Measurements from ENCODE around the gene NPEPPS.
A peak's percentile ranks its signal among the peaks of the same experiment; 100 is the strongest.

NPEPPS gene

DNA sequence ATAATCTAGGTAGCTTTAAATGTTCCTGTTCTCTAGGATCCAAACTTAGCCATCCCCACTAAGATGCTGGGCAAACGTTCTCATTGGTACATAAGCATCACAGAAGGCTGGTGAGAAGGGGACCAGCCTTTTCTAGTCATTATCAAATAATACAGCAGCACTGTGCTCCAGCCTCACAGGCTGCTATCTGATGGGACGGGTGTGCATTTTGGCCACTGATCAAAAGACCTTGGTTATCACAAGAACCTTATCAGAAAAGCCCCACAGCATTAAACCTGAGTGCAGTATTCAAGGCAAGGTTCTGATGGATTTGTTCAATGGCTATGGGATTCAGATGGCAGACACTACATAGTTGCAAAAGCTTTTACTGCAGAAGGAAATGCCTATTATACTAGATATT lies 99.7 kb downstream of the NPEPPS start:
- no peak for DNase-seq

DNA sequence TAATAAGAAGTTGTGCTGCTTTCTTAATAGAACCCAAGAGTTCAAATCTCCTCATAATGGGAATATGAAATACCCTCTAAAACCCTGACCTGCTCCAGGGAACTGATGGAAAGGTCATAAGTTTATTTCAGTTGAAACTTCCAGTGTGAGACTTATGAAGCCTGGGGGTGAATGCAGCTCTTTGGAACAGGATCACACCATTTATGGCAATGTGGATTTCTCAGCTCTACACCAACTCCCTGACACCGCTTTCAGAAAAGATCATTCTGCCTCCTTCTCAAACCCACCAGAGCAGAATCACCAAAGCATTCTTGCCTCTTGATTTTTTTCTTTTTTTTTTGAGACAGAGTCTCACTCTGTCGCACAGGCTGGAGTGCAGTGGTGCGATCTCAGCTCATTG lies 102.1 kb downstream of the NPEPPS start:
- no peak for DNase-seq

DNA sequence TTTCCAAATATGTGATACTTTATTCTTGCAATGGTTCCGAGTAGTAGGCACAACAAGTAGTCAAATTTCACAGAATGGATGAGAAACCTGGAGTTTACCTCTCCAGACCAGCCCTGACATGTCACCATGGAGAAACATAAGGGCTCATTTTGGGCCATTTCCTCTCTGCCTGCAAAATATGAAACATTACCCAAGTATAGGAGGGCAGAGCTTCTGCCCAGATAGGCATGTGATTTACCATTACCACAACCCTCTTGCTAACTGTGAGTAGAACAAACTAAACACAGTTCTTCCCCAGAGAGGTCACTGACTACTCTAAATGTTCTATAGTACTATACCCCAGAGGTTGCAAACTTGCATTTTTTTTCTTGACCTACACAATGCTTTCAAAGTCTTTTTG lies 103.1 kb downstream of the NPEPPS start:
- DNase-seq, result no peak

DNA sequence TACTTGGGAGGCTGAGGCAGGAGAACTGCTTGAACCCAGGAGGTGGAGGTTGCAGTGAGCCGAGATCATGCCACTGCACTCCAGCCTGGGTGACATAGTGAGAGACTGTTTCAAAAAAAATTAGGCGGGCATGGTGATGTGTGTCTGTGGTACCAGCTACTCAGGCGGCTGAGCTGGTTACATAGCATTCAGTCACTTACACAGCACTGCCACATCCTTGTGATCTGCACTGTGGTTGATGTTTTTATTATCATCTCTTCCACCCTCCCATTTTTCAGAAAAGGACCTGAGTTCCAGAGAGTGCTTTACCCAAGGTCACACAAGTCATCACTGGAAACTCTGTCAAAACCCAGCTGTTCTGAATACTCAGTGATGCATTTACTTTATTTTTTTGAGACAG lies 104.0 kb downstream of the NPEPPS start:
- DNase-seq, result no peak

DNA sequence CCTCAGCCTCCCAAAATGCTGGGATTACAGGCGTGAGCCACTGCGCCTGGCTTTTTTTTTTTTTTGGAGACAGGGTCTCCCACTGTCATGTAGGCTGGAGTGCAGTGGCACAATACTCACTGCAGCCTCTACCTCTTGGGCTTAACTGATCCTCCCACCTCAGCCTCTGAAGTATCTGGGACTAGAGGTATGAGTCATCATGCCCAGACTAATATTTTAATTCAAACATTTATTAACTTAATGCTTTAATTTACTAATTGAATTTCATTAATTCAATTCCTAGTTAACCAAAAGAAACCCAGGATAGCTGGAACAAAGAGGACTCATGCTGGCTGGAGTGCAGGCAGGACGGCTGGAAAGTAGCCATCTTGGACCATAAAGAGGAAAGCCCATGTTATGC lies 104.8 kb downstream of the NPEPPS start:
- DNase-seq, result no peak

DNA sequence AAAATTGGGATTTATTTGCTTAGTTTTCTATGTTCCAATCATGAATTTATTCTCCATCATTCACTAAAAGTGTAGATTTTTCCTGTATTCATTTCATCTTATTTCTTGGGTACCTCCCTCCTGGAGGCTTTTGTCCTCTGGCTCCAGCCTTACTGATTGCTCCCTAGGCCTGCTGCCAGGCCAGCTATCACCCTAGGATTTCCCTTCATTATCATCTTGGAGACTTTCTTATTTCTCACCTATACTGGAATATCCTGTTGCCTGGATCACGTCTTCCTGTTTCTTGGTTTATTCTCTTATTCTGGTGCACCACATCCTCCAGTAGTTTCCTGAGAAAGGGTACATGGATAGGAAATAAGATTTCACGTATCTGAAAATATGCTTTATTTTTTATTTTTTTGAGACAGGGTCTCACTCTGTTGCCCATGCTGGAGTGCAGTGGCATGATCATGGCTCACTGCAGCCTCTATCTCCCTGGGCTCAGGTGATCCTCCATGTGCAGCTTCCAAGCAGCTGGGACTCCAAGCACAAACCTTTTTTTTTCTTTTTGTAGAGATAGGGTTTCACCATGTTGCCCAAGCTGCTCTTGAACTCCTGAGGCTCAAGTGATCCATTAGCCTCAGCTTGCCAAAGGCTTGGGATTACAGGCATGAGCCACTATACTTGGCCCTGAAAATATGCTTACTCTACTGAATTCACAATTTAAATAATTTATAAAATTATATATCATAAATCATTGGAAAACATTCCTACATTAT lies 105.5 kb downstream of the NPEPPS start:
- no peak for DNase-seq

DNA sequence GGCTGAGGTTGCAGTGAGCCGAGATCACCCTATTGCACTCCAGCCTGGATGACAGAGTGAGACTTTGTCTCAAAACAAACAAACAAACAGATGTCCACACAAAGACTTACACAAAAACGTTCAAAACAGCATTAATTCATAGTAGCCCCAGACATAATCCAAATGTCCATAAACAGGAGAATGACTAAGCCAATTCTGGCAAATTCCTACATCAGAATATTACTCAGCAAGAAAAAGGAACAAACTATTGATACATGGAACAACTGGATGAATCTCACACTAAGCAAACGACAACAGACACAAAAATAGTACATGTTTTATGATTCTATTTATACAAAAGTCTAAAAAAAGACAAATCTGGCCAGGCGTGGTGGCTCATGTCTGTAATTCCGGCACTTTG lies 108.0 kb downstream of the NPEPPS start:
- no peak for DNase-seq

DNA sequence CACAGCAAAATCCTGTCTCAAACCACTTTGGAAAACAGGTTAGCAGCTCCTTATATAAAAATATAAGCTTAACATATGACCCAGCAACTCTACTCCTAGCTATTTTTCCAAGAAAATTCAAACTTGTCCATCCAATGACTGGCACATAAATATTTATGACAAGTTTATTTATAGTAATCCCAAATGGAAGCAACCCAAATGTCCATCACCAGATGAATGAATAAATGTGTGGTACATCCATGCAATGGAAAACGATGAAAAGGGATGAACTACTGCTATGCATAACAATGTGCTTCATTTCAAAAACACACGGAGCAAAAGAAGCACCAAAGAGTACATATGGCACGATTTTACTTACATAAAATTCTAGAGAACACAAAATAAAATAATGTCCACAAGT lies 109.2 kb downstream of the NPEPPS start:
- DNase-seq, result no peak

DNA sequence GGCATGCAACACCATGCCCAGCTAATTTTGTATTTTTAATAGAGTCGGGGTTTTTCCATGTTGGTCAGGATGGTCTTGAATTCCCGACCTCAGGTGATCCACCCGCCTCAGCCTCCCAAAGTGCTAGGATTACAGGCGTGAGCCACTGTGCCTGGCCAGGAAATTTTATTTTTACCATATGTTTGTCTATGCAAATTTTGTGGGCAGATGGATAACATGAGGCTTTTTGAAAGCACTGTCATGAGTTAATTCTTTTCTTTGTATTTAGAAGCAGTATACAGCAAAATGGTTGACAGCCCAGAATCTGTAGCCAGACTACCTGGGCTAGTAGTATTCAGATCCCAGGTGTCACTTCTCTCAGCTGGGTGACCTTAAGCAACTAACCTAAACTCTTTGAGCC lies 110.3 kb downstream of the NPEPPS start:
- no peak for DNase-seq

DNA sequence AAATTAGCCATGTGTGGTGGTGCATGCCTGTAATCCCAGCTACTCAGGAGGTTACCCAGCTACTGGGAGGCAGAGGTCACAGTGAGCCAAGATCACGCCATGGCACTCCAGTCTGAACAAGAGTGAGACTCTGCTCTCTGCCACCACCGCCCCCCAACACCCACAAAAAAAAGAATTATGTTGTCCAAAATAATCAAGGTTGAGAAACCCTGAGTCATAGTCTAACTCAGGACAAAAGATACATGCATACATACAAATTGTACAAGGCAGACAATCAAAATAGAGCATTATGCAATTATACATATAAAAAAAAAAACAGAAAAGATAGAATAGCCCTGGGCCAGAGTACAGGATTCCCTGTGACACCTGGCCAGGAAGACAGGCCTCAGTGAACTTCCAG lies 112.2 kb downstream of the NPEPPS start:
- no peak for DNase-seq

DNA sequence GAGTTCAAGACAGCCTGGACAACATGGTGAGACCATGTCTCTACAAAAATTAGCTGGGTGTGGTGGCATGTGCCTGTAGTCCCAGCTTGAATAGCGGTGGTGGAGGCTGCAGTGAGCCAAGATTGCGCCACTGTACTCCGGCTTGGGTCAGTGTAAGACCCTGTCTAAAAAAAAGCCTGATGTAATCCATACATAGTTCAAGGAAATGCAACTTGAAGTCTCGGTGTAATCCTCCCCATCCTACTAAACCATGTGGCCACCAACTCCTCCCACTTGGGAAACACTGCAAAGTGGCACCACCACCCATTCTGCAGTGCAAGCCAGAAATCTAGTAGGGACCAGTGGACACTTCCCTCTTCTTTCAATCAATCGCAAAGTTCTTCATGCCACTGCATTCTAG lies 113.4 kb downstream of the NPEPPS start:
- no peak for DNase-seq

DNA sequence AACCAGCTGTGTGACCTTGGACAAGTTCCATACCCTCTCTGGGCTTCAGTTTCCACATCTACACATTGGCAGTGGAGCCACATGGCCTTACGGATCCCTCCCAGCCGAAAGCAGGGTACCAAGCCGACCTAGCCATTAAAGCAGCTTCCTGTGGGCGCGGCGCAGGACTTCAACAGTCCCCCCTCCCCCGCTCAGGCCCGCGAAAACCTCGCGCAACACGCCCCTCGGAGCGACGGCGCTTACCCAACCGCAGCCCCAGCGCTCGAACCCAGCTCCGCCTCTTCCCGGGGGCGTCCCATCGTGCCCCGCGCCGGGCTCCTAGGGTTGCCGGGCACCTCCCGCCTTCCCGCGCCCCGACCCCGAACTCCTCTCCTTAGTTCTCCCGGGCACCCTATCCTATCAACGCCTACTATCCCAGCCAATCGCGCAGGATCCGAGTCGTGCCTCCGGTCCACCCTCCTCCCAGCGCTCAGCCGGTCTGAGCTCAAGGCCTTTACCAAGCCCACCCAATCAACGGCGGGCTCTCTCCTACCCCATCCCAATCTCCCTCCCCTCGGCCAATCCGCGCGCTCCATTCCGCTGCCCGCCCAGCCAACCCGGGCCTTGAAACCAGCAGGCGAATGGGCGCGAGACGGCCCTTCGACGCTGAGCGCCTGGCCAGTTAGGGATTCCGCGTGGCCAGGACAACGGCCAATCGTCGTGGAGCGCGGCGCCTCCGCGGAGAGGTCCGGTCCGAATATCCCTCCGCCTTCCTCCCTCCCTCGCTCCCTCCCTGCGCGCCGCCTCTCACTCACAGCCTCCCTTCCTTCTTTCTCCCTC lies 118.5 kb downstream of the NPEPPS start, which contains the start of gene KPNB1:
KPNB1 (plus strand) TSS at position 767 of the 819 bp plus-strand sequence. CDS start 326 bp downstream, outside the sequence.
- DNase-seq, result peak; percentile 96

DNA sequence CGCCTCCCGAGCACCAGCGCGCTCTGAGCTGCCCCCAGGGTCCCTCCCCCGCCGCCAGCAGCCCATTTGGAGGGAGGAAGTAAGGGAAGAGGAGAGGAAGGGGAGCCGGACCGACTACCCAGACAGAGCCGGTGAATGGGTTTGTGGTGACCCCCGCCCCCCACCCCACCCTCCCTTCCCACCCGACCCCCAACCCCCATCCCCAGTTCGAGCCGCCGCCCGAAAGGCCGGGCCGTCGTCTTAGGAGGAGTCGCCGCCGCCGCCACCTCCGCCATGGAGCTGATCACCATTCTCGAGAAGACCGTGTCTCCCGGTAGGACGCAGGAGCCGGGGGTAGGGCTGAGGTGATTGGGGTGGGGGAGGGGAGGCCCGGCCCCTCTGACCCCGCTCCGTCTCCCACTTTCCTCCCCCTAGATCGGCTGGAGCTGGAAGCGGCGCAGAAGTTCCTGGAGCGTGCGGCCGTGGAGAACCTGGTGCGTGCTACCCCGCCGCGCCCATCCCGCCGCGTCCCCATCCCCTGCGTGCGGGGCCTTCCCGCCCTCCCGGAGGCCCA lies 119.1 kb downstream of the NPEPPS start:
- DNase-seq, result no peak

DNA sequence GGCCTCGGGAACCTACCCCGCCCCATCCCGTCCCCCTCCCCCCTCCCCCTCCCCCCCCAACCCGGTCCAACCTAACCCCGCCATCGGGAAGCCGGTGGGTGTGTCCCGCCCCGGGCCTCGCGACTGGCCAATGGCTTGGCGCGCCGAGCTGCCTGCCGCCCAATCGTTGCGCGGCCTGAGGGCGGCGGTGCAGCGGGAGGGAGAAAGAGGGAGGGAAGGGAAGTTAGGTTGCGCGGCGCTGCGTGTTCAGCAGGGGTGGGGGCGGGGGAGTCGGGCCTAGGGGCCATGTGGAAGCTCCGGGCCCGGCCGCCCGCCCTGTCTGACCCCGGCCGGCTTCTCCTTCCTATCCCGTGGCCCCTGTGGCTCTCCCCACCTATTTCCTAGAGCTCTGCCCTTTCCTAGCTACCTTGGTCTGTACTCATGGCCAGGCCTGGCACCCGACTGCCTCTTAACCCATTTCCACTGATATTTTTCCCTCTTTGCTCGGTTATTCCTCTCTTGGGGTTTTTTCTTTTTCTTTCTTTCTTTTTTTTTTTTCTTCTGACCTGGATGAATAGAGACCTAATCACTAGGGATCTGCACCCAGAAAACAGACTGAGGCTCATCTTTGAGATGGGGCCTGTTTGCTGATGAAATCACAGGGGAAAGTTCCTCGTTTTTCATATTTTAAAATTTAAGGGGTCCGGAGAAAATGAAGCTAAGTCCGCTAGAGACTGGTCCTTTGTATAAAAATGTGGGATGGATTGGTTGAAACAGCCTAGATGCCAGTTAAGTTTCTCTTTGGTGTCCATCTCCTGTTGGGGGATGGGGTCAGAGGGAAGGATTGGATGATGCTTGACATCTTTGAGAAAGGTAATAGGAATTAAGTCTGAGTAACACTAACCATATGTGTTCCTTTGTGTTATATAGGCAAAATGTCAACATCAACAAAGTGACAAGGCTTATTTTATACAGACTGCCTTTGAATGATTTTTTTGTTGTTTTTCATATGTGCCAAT lies 119.9 kb downstream of the NPEPPS start:
- peak; percentile 90 for DNase-seq

DNA sequence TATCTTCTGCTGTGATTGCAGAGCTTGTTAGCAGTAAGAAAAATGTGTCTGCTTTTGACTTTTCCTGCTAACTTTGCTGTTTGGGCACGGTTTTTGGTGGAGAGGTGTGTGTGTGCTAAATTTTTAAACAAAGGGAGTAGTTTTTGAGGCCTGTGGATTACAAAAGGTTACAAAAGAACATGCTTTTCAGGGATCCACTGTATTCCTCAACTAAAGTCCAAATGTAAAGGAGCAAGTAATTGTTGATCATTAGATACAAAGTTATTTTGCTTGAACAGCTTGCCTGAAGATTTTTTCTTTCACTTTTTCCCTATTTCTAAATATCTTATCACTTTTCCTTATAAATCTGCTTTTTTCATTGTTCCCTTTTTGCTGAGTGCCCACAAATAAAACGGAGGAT lies 120.8 kb downstream of the NPEPPS start:
- DNase-seq, result no peak

DNA sequence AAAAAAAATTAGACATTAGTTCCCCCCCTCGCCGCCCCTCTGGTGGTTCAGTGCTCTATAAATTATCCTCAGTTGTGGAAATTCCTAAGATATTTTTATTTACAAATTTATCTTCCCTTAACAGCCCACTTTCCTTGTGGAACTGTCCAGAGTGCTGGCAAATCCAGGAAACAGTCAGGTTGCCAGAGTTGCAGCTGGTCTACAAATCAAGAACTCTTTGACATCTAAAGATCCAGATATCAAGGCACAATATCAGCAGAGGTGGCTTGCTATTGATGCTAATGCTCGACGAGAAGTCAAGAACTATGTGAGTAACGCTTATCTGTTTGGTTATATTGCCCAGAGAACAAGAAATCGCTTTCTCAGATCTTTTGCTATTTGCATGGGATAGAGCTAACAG lies 121.7 kb downstream of the NPEPPS start:
- no peak for DNase-seq

DNA sequence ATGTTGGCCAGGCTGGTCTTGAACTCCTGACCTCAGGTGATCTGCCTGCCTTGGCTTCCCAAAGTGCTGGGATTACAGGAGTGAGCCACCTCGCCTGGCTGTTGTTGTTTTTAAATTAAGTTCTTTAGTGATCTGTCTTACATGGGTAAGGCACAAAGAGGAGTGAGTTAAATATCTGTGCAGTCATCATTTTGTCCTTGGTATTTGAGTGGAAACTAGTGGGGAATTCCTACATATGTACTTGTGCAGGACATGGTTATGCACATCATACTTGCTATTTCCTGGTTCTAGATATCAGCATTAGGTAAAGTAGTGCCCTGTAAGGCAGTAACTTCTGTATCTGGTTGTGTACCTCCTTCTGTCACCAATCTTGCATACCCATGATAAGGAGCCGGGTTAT lies 122.5 kb downstream of the NPEPPS start:
- DNase-seq, result no peak

DNA sequence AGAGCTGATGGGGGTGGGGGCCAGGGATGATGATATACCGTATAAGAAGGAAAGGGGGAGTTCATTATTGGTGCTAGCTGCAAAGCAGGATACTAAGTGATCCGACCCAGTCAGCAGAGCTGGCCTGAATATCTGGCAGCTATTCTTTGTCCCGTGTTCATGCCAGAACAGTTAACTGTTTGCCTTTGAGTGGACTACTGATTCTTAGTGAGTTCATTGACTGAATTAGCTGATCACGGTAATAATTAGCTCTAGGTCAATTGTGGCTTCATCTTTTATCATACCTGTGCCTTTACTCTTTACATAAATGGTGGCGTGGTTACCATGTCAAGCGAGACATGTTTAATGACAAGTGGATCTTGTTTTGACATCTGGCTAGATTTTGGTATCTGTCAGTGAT lies 124.1 kb downstream of the NPEPPS start:
- no peak for DNase-seq

DNA sequence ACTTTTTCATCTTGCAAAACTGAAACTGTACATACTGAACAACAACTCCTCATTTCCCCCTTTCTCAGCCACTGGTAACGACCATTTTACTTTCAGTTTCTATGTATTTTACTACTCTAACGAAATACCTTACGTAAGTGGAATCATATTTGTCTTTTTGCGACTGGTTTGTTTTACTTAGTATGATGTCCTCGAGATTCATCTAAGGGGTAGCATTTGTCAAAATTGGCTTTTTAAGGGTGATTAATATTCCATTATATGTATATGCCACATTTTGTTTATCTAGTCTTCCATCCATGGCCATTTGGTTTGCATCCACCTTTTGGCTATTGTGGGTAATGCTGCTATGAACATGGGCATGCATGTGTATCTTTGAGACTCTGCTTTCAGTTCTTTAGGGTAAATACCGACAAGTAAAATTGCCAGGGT lies 129.2 kb downstream of the NPEPPS start:
- no peak for DNase-seq

DNA sequence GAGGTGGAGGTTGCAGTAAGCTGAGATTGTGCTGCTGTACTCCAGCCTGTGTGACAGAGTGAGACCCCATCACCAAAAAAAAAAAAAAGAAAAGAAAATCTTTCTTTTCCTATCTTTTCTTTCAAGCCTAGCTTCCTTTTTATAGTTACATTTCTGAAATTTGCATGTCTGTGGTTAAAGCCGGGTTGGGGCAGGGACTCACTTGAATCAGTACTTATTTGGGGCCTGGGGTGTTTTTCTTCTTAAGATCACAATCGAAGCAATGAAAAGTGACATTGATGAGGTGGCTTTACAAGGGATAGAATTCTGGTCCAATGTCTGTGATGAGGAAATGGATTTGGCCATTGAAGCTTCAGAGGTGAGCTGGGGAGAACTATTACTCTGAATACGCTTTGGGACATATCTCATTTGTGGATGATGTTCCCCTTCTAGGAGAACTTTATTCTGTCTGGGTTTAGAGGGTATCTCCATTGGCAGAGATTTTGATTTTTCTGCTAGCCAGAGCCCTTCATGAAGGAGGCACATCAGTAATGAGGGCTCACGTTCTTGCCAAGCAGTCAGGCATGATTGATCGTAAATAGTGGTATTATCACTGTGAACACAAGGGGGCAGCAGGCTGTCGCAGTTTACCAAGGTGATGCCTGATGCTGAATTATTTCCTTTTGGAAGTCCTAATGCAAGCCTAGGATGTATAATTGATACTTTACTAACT lies 133.2 kb downstream of the NPEPPS start:
- DNase-seq, result peak; percentile 35

DNA sequence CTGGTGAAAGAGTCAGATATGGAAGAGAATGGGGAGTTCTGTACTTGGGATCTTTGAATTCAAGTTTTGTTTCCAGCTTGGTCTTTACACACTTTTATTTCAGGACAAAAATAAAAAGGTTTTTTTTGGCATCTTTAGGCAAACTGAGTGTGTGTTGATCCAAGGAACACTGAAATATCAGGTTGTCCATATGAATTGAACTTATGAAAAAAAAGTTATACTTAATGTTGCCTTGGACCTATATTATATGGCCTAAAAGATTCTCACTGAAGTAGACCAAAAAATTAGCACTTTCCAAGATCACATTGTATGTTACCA lies 133.7 kb downstream of the NPEPPS start:
- no peak for DNase-seq

DNA sequence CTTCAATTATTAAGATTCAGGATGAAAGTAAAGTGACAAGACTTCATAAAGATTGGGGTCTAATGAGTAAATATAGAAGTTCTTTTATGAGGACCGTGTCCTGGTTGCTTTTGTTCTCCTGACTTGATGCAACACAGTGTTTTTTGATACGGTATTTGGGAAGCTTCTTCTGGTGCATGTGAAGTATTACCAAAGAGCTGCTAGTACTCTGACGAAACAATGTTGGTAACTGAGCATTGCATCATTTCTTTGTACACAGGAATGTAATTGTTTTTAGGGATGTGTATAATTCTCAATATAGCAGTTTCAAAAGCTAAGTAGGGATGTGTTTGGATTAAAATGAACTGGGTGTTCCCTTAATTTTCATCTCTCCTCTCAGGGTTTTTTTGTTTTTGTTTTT lies 134.7 kb downstream of the NPEPPS start:
- DNase-seq, result no peak
